ENCODE measurements around the gene SF3B5.

The SF3B5 gene

DNA sequence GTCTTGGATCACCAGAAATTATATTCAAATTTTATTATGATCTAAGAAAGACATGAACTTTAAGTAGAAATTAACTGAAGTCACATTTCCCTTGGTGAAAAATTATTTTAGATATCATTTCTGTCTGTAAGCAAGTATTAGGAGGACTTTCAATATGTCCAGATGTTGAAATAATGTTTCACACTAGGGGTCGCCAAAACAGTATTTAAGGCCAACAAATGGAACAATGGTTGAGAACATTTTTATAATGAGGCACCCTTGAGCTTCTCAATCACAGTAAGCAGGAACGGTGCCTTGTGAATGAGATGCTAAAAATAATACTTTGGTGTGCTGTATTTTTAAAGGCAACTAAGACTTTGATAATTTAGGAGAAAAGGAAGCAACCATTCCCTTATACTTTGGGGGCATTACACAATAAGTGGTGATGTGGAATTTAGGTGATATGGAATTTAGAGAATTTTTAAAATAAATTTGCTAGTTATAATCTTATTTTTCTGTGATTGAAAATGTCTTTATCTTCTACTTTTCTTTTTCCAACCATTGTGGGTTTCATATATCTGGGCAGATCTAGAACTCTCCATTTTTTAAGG is 9.6 kb upstream of the SF3B5 start:
- Histone ChIP-seq H3K9ac (ENCODE audit: low read length) (no peak overlapping the region), H3K4me1 (ENCODE audit: control insufficient read depth, insufficient read depth, low read length) (no peaks in the 10 kb centered on the region), H3K27me3 (ENCODE audit: control insufficient read depth, insufficient read depth, low read length) (no peaks in the 10 kb centered on the region), H3K9me3 (ENCODE audit: control insufficient read depth, insufficient read depth, low read depth, low read length) (no peaks in the 10 kb centered on the region), H3K4me3 (ENCODE audit: low read depth, low read length) (no peak overlapping the region), H3K27ac (ENCODE audit: low read depth, low read length) (no peak overlapping the region), H3K36me3 (ENCODE audit: control insufficient read depth, insufficient read depth, low read length) (no peaks in the 10 kb centered on the region)

DNA sequence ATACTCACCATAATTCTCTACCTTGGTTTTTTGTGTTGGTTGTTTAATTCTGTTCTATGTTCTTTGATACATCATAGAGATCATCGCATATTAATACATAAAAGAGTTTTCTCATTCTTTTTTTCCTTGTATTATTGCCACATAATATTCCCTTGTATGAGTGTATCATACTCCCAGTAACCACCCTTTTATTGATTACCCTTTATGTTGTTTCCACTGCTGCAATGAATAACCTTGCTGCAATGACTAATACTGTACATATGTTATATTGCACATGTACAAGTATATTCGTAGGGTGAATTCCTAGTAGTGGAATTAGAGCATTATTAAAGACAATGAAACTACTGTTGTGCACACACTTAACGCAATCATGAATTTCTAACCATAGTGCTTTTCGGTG is 9.1 kb upstream of the SF3B5 start:
- no peak overlapping the region for H3K9ac ChIP-seq (ENCODE audit: low read length)
- no peaks in the 10 kb centered on the region for H3K9me3 ChIP-seq (ENCODE audit: control insufficient read depth, insufficient read depth, low read depth, low read length)
- H3K4me3 ChIP-seq (ENCODE audit: low read depth, low read length) = no peak overlapping the region
- H3K27me3 ChIP-seq (ENCODE audit: control insufficient read depth, insufficient read depth, low read length) = no peaks in the 10 kb centered on the region
- no peaks in the 10 kb centered on the region for H3K36me3 ChIP-seq (ENCODE audit: control insufficient read depth, insufficient read depth, low read length)
- H3K27ac ChIP-seq (ENCODE audit: low read depth, low read length) = no peak overlapping the region
- no peaks in the 10 kb centered on the region for H3K4me1 ChIP-seq (ENCODE audit: control insufficient read depth, insufficient read depth, low read length)

DNA sequence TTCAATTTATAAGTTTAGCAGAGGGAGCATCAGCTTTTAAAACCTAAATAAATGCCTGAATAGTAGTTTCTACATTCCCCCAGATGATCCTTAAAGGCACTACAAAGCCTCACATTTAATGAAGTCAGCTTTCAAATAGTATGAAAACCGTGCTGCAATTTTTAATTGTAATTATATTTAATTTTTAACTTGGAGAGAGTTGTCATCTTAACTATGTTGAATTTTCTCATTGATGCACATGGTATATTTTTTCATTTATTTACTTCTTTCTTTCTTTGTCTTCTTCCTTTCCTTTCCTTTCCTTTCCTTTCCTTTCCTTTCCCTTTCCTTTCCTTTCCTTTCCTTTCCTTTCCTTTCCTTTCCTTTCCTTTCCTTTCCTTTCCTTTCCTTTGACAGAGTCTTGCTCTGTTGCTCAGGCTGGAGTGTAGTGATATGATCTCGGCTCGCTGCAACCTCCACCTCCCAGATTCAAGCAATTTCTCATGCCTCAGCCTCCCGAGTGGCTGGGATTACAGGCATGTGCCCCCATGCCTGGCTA is 7.7 kb upstream of the SF3B5 start:
- H3K27ac ChIP-seq (ENCODE audit: low read depth, low read length) = no peak overlapping the region
- no peak overlapping the region for H3K4me3 ChIP-seq (ENCODE audit: low read depth, low read length)
- no peaks in the 10 kb centered on the region for H3K36me3 ChIP-seq (ENCODE audit: control insufficient read depth, insufficient read depth, low read length)
- H3K27me3 ChIP-seq (ENCODE audit: control insufficient read depth, insufficient read depth, low read length) = no peaks in the 10 kb centered on the region
- H3K4me1 ChIP-seq (ENCODE audit: control insufficient read depth, insufficient read depth, low read length) = no peaks in the 10 kb centered on the region
- no peak overlapping the region for H3K9ac ChIP-seq (ENCODE audit: low read length)
- H3K9me3 ChIP-seq (ENCODE audit: control insufficient read depth, insufficient read depth, low read depth, low read length) = no peaks in the 10 kb centered on the region

DNA sequence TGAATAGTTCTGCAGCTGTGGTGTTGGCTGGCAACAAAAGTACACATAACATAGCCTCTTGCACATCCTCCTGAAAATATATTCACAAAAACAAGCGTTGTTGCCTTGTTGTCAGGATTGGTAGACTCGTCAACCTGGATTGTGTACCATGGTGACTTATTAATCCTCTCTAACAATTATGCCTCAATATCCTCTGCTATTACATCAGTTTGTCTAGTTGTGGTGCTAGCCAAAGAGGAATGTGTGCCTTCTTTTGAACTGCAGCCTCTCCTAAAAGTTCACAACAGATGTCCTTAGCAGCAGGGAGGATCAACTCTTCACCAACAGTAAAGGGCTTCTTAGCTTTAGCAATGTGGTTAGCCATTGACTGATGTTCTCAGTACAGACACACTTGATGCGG is 3.6 kb upstream of the SF3B5 start:
- Histone ChIP-seq H3K36me3 (ENCODE audit: control insufficient read depth, insufficient read depth, low read length) (no peaks in the 10 kb centered on the region), H3K9ac (ENCODE audit: low read length) (no peak overlapping the region), H3K4me1 (ENCODE audit: control insufficient read depth, insufficient read depth, low read length) (peaks cover 4% of the 10 kb centered on the region), H3K27me3 (ENCODE audit: control insufficient read depth, insufficient read depth, low read length) (no peaks in the 10 kb centered on the region), H3K4me3 (ENCODE audit: low read depth, low read length) (no peak overlapping the region), H3K9me3 (ENCODE audit: control insufficient read depth, insufficient read depth, low read depth, low read length) (no peaks in the 10 kb centered on the region), H3K27ac (ENCODE audit: low read depth, low read length) (no peak overlapping the region)

DNA sequence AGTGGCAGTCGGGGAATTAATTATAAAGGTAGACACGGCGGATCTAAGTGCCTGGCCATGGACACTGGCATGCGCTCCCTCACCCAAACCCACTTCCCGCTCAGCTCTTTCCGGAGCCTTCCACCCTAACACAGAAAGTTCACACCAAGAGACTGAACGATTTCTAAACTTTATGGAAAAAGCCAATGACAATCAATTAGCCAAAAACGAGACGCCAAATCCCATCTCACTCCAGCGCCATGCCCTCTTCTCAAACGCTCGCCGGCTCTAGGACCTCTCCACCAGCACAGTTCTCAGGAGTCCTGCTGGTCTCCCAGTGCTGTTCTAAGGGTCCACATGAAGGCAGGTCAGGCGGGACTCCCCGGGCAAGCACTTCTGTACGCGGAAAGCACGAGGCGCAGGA is 641 bp downstream of the SF3B5 start:
- H3K27me3 ChIP-seq (ENCODE audit: control insufficient read depth, insufficient read depth, low read length) = no peaks in the 10 kb centered on the region
- peak overlapping the region; percentile 88 for H3K4me3 ChIP-seq (ENCODE audit: low read depth, low read length)
- H3K27ac ChIP-seq (ENCODE audit: low read depth, low read length) = no peak overlapping the region
- no peaks in the 10 kb centered on the region for H3K36me3 ChIP-seq (ENCODE audit: control insufficient read depth, insufficient read depth, low read length)
- H3K4me1 ChIP-seq (ENCODE audit: control insufficient read depth, insufficient read depth, low read length) = peaks cover 5% of the 10 kb centered on the region
- no peaks in the 10 kb centered on the region for H3K9me3 ChIP-seq (ENCODE audit: control insufficient read depth, insufficient read depth, low read depth, low read length)
- peak overlapping the region; percentile 86 for H3K9ac ChIP-seq (ENCODE audit: low read length)

DNA sequence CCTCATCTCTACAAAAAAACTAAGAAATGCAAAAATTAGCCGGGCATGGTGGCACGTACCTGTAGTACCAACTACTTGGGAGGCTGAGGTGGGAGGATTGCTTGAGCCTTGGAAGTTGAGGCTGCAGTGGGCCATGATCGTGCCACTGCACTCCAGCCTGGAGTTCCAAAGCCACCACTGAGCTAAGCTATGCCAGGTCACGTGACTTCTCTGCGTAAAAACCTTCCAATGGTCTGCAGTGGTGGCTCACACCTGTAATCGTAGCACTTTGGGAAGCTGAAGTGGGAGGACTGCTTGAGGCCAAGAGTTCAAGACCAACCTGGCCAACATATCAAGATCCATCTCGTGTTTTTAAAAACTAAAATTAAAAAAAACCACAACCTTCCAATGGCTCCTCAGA is 1.7 kb downstream of the SF3B5 start:
- Histone ChIP-seq H3K9me3 (ENCODE audit: control insufficient read depth, insufficient read depth, low read depth, low read length) (no peaks in the 10 kb centered on the region), H3K9ac (ENCODE audit: low read length) (no peak overlapping the region), H3K27me3 (ENCODE audit: control insufficient read depth, insufficient read depth, low read length) (no peaks in the 10 kb centered on the region), H3K36me3 (ENCODE audit: control insufficient read depth, insufficient read depth, low read length) (no peaks in the 10 kb centered on the region), H3K4me1 (ENCODE audit: control insufficient read depth, insufficient read depth, low read length) (peaks cover 5% of the 10 kb centered on the region), H3K27ac (ENCODE audit: low read depth, low read length) (no peak overlapping the region), H3K4me3 (ENCODE audit: low read depth, low read length) (peak overlapping the region; percentile 88)

DNA sequence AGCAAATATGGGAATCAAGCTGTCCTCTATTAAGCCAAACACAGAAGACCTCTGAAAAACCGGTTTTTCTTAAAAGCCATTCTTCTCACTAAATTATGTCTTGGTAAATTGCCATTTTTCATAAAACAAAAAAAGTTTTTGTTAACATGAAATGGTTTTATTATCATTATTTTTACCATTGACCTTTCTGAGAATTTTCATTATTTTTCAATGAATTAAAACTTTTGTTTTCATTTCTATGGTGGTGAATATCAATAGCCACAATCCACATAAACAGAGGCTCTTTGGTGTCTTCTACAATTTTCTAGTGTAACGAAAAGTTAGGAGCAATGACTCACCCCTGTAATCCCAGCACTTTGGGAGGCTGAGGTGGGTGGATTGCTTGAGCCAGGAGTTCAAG is 2.1 kb downstream of the SF3B5 start:
- H3K36me3 ChIP-seq (ENCODE audit: control insufficient read depth, insufficient read depth, low read length) = no peaks in the 10 kb centered on the region
- H3K4me1 ChIP-seq (ENCODE audit: control insufficient read depth, insufficient read depth, low read length) = peaks cover 5% of the 10 kb centered on the region
- no peak overlapping the region for H3K9ac ChIP-seq (ENCODE audit: low read length)
- H3K4me3 ChIP-seq (ENCODE audit: low read depth, low read length) = no peak overlapping the region
- no peaks in the 10 kb centered on the region for H3K9me3 ChIP-seq (ENCODE audit: control insufficient read depth, insufficient read depth, low read depth, low read length)
- no peaks in the 10 kb centered on the region for H3K27me3 ChIP-seq (ENCODE audit: control insufficient read depth, insufficient read depth, low read length)
- H3K27ac ChIP-seq (ENCODE audit: low read depth, low read length) = no peak overlapping the region

DNA sequence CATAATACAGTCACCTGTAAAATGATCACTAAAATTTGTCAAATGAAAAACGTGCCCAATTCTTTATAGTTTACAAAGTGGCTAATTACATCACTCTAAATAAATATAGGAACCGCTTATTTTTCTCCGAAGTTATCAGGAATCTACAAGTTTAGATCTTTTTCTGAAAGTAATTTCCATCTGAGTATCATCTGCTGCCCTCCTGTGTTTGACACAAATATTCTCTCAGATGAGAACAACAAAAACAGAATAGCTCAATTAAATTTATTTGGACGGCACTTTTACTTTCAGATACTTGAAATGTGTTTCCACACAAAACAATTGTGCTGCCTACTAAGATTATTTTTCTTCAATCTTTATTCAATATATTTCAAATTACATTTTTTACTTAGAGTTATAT is 5.0 kb downstream of the SF3B5 start:
- Histone ChIP-seq H3K4me1 (ENCODE audit: control insufficient read depth, insufficient read depth, low read length) (peaks cover 5% of the 10 kb centered on the region), H3K9ac (ENCODE audit: low read length) (no peak overlapping the region), H3K36me3 (ENCODE audit: control insufficient read depth, insufficient read depth, low read length) (no peaks in the 10 kb centered on the region), H3K27me3 (ENCODE audit: control insufficient read depth, insufficient read depth, low read length) (no peaks in the 10 kb centered on the region), H3K4me3 (ENCODE audit: low read depth, low read length) (no peak overlapping the region), H3K27ac (ENCODE audit: low read depth, low read length) (no peak overlapping the region), H3K9me3 (ENCODE audit: control insufficient read depth, insufficient read depth, low read depth, low read length) (no peaks in the 10 kb centered on the region)

DNA sequence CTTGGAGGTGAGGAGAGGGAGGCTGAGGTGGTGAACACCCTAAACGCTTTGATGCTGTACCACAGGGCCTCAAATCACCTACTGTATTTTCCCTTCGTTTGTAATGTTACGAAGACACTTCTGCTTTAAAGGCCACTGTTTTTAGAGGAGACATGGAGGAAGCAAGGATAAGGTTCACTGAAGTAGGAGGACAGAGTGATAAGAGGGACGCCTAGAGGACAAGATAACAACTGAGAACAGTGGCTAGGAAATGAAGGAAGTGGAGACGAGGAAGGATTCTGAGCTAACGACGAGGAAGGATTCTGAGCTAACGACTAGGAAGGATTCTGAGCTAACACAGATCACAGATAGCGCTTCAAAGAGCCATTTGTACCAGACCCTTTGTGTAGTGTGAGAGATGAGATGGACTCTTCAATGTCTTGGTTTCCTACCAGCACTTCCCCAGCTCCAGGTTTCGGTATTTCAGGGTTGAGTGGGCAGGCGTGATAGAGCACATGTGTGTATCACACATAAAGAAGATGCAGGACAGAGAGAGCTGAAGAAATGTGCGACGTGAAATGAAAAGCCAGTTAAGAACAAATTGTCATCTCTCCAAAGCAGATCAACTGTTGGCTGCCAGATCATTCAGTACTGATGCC is 7.5 kb downstream of the SF3B5 start:
- no peak overlapping the region for H3K4me3 ChIP-seq (ENCODE audit: low read depth, low read length)

DNA sequence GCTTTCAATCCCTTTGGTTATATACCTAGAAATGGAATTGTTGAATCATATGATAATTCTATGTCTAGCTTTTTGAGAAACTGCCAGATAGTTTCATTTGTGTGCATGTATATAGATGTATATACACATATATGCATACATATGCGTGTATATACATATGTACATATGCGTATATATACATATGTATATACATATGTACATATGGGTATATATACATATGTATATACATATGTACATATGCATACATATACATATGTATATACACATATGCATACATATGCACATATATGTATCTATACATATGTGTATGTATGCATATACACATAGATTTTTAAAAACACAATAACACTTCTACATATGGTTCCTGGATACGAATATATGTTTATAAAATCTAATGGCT is 8.4 kb downstream of the SF3B5 start:
- H3K4me1 ChIP-seq (ENCODE audit: control insufficient read depth, insufficient read depth, low read length) = no peaks in the 10 kb centered on the region
- no peaks in the 10 kb centered on the region for H3K36me3 ChIP-seq (ENCODE audit: control insufficient read depth, insufficient read depth, low read length)
- H3K4me3 ChIP-seq (ENCODE audit: low read depth, low read length) = no peak overlapping the region
- H3K27ac ChIP-seq (ENCODE audit: low read depth, low read length) = no peak overlapping the region
- no peak overlapping the region for H3K9ac ChIP-seq (ENCODE audit: low read length)
- no peaks in the 10 kb centered on the region for H3K27me3 ChIP-seq (ENCODE audit: control insufficient read depth, insufficient read depth, low read length)
- no peaks in the 10 kb centered on the region for H3K9me3 ChIP-seq (ENCODE audit: control insufficient read depth, insufficient read depth, low read depth, low read length)

More for the DNA sequence above, 7.5 kb downstream of the SF3B5 start:
- H3K36me3 ChIP-seq (ENCODE audit: control insufficient read depth, insufficient read depth, low read length) = no peaks in the 10 kb centered on the region
- no peaks in the 10 kb centered on the region for H3K9me3 ChIP-seq (ENCODE audit: control insufficient read depth, insufficient read depth, low read depth, low read length)
- H3K9ac ChIP-seq (ENCODE audit: low read length) = no peak overlapping the region
- H3K27ac ChIP-seq (ENCODE audit: low read depth, low read length) = no peak overlapping the region
- no peaks in the 10 kb centered on the region for H3K4me1 ChIP-seq (ENCODE audit: control insufficient read depth, insufficient read depth, low read length)
- no peaks in the 10 kb centered on the region for H3K27me3 ChIP-seq (ENCODE audit: control insufficient read depth, insufficient read depth, low read length)

DNA sequence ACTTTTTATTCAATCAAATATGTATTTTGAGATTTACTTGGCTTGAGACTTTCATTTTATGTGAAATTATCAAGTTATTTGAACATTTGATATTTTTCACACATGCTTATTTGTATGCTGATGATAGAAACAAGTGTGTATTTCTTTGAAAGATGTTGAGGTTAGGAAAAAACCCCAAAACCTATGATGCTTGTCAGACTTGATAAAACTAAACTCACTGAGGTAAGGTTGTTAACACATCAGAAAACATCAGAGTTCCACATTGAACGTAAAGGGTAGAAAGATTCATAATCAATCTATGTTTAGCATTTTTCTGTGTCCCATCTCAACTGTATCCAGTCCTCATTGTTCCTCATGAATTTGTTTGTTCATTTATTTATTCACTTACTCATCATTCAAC is 12.2 kb downstream of the SF3B5 start:
- Histone ChIP-seq H3K9me3 (ENCODE audit: control insufficient read depth, insufficient read depth, low read depth, low read length) (no peaks in the 10 kb centered on the region), H3K9ac (ENCODE audit: low read length) (no peak overlapping the region), H3K36me3 (ENCODE audit: control insufficient read depth, insufficient read depth, low read length) (no peaks in the 10 kb centered on the region), H3K4me3 (ENCODE audit: low read depth, low read length) (no peak overlapping the region), H3K27ac (ENCODE audit: low read depth, low read length) (no peak overlapping the region), H3K4me1 (ENCODE audit: control insufficient read depth, insufficient read depth, low read length) (no peaks in the 10 kb centered on the region), H3K27me3 (ENCODE audit: control insufficient read depth, insufficient read depth, low read length) (no peaks in the 10 kb centered on the region)
